ENCODE measurements around the gene TUBGCP2.
A peak's percentile ranks its signal among the peaks of the same experiment; 100 is the strongest.

The TUBGCP2 gene

GRCh38 chr10:133334503-133335245, 26.0 kb upstream of the TUBGCP2 start (continued):
- peak; percentile 51; the same call in 1 of the 2 replicates for TF ChIP-seq HIC1 (tag by site-specific recombination; IDR thresholded peaks at IDR 0.05)

GRCh38 chr10:133332936-133333699, 24.4 kb upstream of the TUBGCP2 start:
- Histone ChIP-seq H3K27ac (ENCODE audit: extremely low read depth, low read depth, low read length) (no peak overlapping the region), H3K9me3 (ENCODE audit: control insufficient read depth, insufficient read depth, low read depth, low read length) (no peaks in the 10 kb centered on the region), H3K4me1 (ENCODE audit: control insufficient read depth, insufficient read depth, low read length) (peaks cover 5% of the 10 kb centered on the region; the same call in 1 of the 2 replicates), H3K4me3 (ENCODE audit: low read depth, low read length) (no peak overlapping the region), H3K36me3 (ENCODE audit: control insufficient read depth in 2 of 2, insufficient read depth in 1 of 2, low read length in 2 of 2) (no peaks in the 10 kb centered on the region)
- TF ChIP-seq WT1 (tag by site-specific recombination; IDR thresholded peaks at IDR 0.05) (no peak), BCL11A (tag by site-specific recombination; IDR thresholded peaks at IDR 0.05; ENCODE audit: low read depth) (no peak), ZNF311 (tag by site-specific recombination; IDR thresholded peaks at IDR 0.05; ENCODE audit: borderline replicate concordance) (no peak), ZNF274 (IDR thresholded peaks at IDR 0.05; ENCODE audit: low read length) (no peak), ZNF274 (tag by site-specific recombination; IDR thresholded peaks at IDR 0.05; ENCODE audit: borderline replicate concordance) (no peak), ZNF624 (tag by site-specific recombination; IDR thresholded peaks at IDR 0.05) (no peak), ZNF776 (tag by site-specific recombination; IDR thresholded peaks at IDR 0.05; ENCODE audit: borderline replicate concordance) (no peak), HOXA7 (CRISPR knock-in tag; IDR thresholded peaks at IDR 0.05; ENCODE audit: borderline replicate concordance) (no peak), ZNF501 (tag by site-specific recombination; IDR thresholded peaks at IDR 0.05) (no peak), ZNF529 (tag by site-specific recombination; IDR thresholded peaks at IDR 0.05; ENCODE audit: insufficient replicate concordance) (no peak), ZNF26 (tag by site-specific recombination; IDR thresholded peaks at IDR 0.05) (no peak), ZNF335 (tag by site-specific recombination; conservative IDR thresholded peaks at IDR 0.05) (no peak), ZNF362 (tag by site-specific recombination; IDR thresholded peaks at IDR 0.05) (no peak), ZSCAN23 (tag by site-specific recombination; IDR thresholded peaks at IDR 0.05) (no peak), ZNF488 (tag by site-specific recombination; IDR thresholded peaks at IDR 0.05) (no peak)
- CTCF ChIA-PET = no interaction called here
- POLR2A ChIA-PET = no interaction called here

Measured in HEK293 (cell line).